ENCODE measurements around the gene MIDN. TPM values are rescaled to one million over a fixed set of nuclear protein-coding genes. Genes with fewer than 3 reads are reported as not detected.

The MIDN gene
- total RNA-seq, 4 donors from 2014 or later = 20.3 to 72.2 (median 31.8) TPM

- peaks cover 0 to 14% (median 2%) of the 10 kb centered on the region in 4 donors for H3K27me3 ChIP-seq
- 92% methylated on average over 16 of the region's 24 CpGs for WGBS
- H3K4me3 ChIP-seq = no peak overlapping the region
- no peaks in the 10 kb centered on the region for H3K9me3 ChIP-seq
- DNase-seq (ENCODE audit: extremely low spot score) = no peak
- H3K36me3 ChIP-seq = peaks cover 1 to 9% (median 2%) of the 10 kb centered on the region in 4 donors
- intact Hi-C loops (cut with DNase I) = no loop called here
- H3K4me1 ChIP-seq = peaks cover 25 to 44% (median 38%) of the 10 kb centered on the region in 4 donors
- peak overlapping the region in 3 of 4 donors; percentile 35 to 46 (median 40) for H3K27ac ChIP-seq (replicated peaks in 1 of 4)
- TF ChIP-seq, protein P1, sequence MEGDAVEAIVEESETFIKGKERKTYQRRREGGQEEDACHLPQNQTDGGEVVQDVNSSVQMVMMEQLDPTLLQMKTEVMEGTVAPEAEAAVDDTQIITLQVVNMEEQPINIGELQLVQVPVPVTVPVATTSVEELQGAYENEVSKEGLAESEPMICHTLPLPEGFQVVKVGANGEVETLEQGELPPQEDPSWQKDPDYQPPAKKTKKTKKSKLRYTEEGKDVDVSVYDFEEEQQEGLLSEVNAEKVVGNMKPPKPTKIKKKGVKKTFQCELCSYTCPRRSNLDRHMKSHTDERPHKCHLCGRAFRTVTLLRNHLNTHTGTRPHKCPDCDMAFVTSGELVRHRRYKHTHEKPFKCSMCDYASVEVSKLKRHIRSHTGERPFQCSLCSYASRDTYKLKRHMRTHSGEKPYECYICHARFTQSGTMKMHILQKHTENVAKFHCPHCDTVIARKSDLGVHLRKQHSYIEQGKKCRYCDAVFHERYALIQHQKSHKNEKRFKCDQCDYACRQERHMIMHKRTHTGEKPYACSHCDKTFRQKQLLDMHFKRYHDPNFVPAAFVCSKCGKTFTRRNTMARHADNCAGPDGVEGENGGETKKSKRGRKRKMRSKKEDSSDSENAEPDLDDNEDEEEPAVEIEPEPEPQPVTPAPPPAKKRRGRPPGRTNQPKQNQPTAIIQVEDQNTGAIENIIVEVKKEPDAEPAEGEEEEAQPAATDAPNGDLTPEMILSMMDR (IDR thresholded peaks at IDR 0.05) = no peak
- TF ChIP-seq POLR2A (IDR thresholded peaks at IDR 0.05; ENCODE audit: low read depth) (no peak), POLR2AphosphoS5 (IDR thresholded peaks at IDR 0.05) (no peak), EP300 (IDR thresholded peaks at IDR 0.05) (no peak)
These were observed 15.2 kb upstream of the MIDN start for GRCh38 chr19:1233115-1233667.

DNA sequence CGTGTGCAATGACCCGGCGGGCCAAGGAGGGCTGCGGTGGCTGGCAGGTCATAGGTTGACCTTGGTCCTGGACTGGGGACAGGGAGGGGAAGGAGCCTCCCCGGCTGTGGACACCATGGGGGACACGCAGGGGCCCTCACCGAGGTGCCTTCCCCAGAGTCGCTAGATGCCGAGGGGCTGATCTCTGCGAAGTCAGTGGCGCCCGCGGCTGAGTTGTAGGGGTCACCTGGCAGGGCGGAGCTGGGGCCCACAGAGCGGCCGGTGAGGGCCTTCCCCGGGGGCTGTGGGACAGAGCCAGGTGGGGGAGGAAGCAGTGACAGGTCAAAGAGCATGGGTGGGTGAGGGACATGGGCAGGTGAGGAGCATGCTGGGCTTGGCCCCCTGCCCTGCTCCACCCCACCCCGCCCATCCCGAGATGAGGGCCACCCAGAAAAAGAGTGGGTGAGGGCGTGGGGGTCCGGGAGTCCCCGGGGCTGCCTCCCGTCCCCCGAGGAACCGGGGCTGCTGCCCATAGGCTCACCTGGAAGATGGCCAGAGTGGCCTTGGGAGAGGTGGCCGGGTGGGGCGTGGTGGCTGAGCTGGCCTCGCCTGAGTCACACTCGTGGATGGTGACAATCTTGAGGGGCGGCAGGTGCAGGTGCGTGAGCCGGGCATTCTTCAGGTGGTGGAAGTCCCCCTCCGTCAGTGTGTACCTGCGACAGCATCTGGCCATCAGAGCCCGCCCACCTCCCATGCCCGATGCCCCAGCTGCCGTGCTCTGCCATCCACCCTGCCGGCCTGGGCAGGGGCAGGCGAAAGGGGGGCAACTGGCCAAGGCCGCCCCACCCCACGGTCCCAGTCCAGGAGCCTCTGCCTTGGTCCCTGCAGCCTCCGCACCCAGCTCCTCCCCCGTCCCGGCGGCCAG is 14.1 kb upstream of the MIDN start:
- no peak overlapping the region for H3K4me3 ChIP-seq
- DNase-seq (ENCODE audit: extremely low spot score) = no peak
- intact Hi-C loops (cut with DNase I) = no loop called here
- WGBS = 98% methylated on average over 17 of the region's 45 CpGs
- H3K27ac ChIP-seq (replicated peaks in 1 of 4) = no peak overlapping the region
- H3K27me3 ChIP-seq = peaks cover 0 to 14% (median 2%) of the 10 kb centered on the region in 4 donors
- TF ChIP-seq POLR2AphosphoS5 (IDR thresholded peaks at IDR 0.05) (no peak), EP300 (IDR thresholded peaks at IDR 0.05) (no peak), POLR2A (IDR thresholded peaks at IDR 0.05; ENCODE audit: low read depth) (no peak)
- TF ChIP-seq, protein P1 (IDR thresholded peaks at IDR 0.05) = no peak
- peaks cover 31 to 54% (median 44%) of the 10 kb centered on the region in 4 donors for H3K4me1 ChIP-seq
- no peaks in the 10 kb centered on the region for H3K9me3 ChIP-seq
- H3K36me3 ChIP-seq = peaks cover 0 to 3% (median 0%) of the 10 kb centered on the region in 4 donors

DNA sequence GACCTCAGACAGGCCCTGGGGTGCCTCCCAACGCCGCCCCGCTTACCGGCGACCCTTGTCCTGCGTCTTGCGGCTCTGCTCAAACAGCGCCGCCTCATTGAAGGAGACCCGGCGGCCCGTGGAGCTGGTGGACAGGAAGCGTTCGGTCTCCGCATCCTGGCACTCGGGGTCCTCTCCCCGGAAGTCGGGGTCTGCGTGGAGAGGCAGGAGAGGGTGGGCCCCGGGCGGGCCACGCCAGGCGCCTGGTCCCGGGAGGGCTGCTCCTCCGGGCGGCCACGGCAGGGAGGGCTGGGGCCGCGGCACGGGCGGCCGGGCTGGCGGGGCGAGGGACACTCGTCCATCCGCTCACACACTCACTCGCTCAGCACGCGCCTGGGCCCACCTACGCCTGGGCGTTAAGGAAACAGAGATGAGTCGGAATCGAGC is 13.4 kb upstream of the MIDN start:
- H3K27me3 ChIP-seq = peaks cover 0 to 14% (median 2%) of the 10 kb centered on the region in 4 donors
- no peak overlapping the region for H3K27ac ChIP-seq (replicated peaks in 1 of 4)
- TF ChIP-seq, protein P1 (IDR thresholded peaks at IDR 0.05) = no peak
- TF ChIP-seq EP300 (IDR thresholded peaks at IDR 0.05) (no peak), POLR2AphosphoS5 (IDR thresholded peaks at IDR 0.05) (no peak), POLR2A (IDR thresholded peaks at IDR 0.05; ENCODE audit: low read depth) (no peak)
- WGBS = 95% methylated on average over 17 of the region's 43 CpGs
- no peak for DNase-seq (ENCODE audit: extremely low spot score)
- peaks cover 0 to 3% (median 0%) of the 10 kb centered on the region in 4 donors for H3K36me3 ChIP-seq
- intact Hi-C loops (cut with DNase I) = no loop called here
- H3K4me1 ChIP-seq = peaks cover 35 to 61% (median 50%) of the 10 kb centered on the region in 4 donors
- H3K9me3 ChIP-seq = no peaks in the 10 kb centered on the region
- H3K4me3 ChIP-seq = no peak overlapping the region

DNA sequence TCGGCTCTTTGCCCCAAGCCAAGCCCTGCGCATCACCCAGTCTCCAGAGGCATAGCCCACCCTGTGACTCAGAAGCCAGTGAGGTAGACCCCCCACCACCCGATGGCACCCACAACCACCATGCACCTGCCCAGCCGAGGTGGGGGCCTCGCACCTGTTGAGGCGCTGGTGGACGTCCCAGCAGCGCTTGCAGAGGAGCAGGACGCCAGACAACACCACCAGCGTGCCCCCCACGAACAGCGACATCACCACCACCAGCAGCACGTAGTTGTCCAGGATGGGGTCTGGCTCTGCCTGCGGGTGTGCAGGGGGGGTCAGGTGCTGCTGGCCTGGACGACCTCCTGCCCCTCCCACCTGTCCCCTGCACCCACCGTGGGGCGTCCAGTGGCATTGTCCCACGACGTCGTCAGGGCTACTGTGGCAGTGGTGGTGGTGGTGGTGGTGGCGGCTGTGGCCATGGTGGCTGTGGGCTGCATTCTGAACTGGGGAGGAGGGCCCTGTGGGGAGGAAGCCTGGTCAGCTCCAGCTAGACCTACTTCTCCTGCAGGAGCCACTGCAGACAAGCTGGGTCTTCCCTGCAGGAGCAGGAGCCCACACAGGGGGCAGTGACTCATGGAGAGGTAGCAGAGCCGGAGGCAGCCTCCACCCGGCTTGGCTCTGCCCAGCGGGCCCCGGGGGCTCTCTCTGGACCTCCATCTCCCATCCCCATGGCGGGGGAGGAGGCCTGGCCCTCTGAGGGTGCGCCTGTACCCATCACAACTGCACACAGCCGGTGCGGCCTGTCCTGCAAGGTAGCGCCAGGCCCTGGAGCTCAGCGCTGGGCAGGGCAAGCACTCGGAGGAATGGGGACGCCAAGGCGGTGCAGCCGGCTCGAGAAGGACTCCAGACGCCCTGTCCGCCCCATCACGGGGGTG is 12.5 kb upstream of the MIDN start:
- Histone ChIP-seq H3K27me3 (peaks cover 0 to 14% (median 2%) of the 10 kb centered on the region in 4 donors), H3K4me1 (peaks cover 43 to 70% (median 58%) of the 10 kb centered on the region in 4 donors), H3K9me3 (no peaks in the 10 kb centered on the region), H3K27ac (replicated peaks in 1 of 4) (no peak overlapping the region), H3K4me3 (peak overlapping the region in 1 of 4 donors; percentile 60), H3K36me3 (peaks cover 0 to 3% (median 0%) of the 10 kb centered on the region in 4 donors)
- intact Hi-C loops (cut with DNase I) = no loop called here
- no peak for DNase-seq (ENCODE audit: extremely low spot score)
- TF ChIP-seq, protein P1 (IDR thresholded peaks at IDR 0.05) = no peak
- no peak for TF ChIP-seq POLR2A (IDR thresholded peaks at IDR 0.05; ENCODE audit: low read depth)
- no peak for TF ChIP-seq EP300 (IDR thresholded peaks at IDR 0.05)
- no peak for TF ChIP-seq POLR2AphosphoS5 (IDR thresholded peaks at IDR 0.05)
- 83% methylated on average over 20 of the region's 39 CpGs for WGBS
